ENCODE measurements around the gene DNMT3A. TPM values are rescaled to one million over a fixed set of nuclear protein-coding genes. Genes with fewer than 3 reads are reported as not detected.

Gene DNMT3A
- total RNA-seq, 1 experiment from 2014 or later = 35.7 TPM

- CTCF ChIA-PET = interaction anchor here (0.6 kb wide), 2 partner anchors 23 to 393 kb away, joined by 3 read pairs; no protein-coding TSS in a partner anchor
Measured at GRCh38 chr2:25284756-25285155, 57.0 kb downstream of the DNMT3A start.

DNA sequence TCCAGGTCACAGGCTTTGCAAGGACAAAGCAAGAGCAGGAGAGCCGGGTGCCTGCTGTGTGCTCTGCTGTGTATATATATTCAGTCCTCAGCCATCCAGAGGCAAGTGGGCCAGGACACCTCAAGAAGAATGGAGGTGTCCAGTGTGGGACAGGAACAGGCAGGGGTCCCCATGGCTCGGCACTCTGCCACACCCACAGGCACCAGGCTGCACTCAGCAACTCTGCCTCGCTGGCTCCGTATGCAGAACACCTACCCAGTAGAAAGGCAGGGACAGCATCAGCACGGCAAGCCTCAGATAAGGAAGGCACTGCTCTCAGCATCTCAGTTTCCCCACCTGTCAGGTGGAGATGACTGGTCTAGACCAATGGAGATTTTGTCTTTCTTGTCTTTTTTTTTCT is 57.8 kb downstream of the DNMT3A start:
- CTCF ChIA-PET = no interaction called here
- no peak for TF ChIP-seq CTCF (IDR thresholded peaks at IDR 0.05; ENCODE audit: unreplicated experiment)
- Mint-ChIP-seq H3K4me3 (ENCODE audit: low read depth, unreplicated experiment) (no peak overlapping the region), H3K27me3 (ENCODE audit: unreplicated experiment) (no peaks in the 10 kb centered on the region), H3K9me3 (ENCODE audit: low read depth, unreplicated experiment) (no peaks in the 10 kb centered on the region), H3K27ac (ENCODE audit: unreplicated experiment) (no peak overlapping the region), H3K36me3 (ENCODE audit: insufficient read depth, unreplicated experiment) (no peaks in the 10 kb centered on the region), H3K4me1 (ENCODE audit: low read depth, unreplicated experiment) (no peaks in the 10 kb centered on the region)
- no TSS peak for BruUV-seq (replicated peaks)
- no peak for DNase-seq
- intact Hi-C loops (cut with micrococcal nuclease; ENCODE audit: unreplicated experiment) = no loop called here

More at GRCh38 chr2:25284756-25285155, 57.0 kb downstream of the DNMT3A start:
- TF ChIP-seq CTCF (IDR thresholded peaks at IDR 0.05; ENCODE audit: unreplicated experiment) = no peak
- H3K4me1 Mint-ChIP-seq (ENCODE audit: low read depth, unreplicated experiment) = no peaks in the 10 kb centered on the region
- intact Hi-C loops (cut with micrococcal nuclease; ENCODE audit: unreplicated experiment) = no loop called here
- H3K27ac Mint-ChIP-seq (ENCODE audit: unreplicated experiment) = no peak overlapping the region
- no peaks in the 10 kb centered on the region for H3K27me3 Mint-ChIP-seq (ENCODE audit: unreplicated experiment)
- H3K9me3 Mint-ChIP-seq (ENCODE audit: low read depth, unreplicated experiment) = no peaks in the 10 kb centered on the region
- H3K36me3 Mint-ChIP-seq (ENCODE audit: insufficient read depth, unreplicated experiment) = no peaks in the 10 kb centered on the region
- DNase-seq = no peak
- BruUV-seq (replicated peaks) = no TSS peak
- H3K4me3 Mint-ChIP-seq (ENCODE audit: low read depth, unreplicated experiment) = no peak overlapping the region

GRCh38 chr2:25281941-25282340 is 59.8 kb downstream of the DNMT3A start:
- no TSS peak for BruUV-seq (replicated peaks)
- Mint-ChIP-seq H3K27me3 (ENCODE audit: unreplicated experiment) (no peaks in the 10 kb centered on the region), H3K36me3 (ENCODE audit: insufficient read depth, unreplicated experiment) (no peaks in the 10 kb centered on the region), H3K27ac (ENCODE audit: unreplicated experiment) (no peak overlapping the region), H3K9me3 (ENCODE audit: low read depth, unreplicated experiment) (no peaks in the 10 kb centered on the region), H3K4me1 (ENCODE audit: low read depth, unreplicated experiment) (no peaks in the 10 kb centered on the region), H3K4me3 (ENCODE audit: low read depth, unreplicated experiment) (no peak overlapping the region)
- no peak for DNase-seq
- no peak for TF ChIP-seq CTCF (IDR thresholded peaks at IDR 0.05; ENCODE audit: unreplicated experiment)
- CTCF ChIA-PET = no interaction called here
- intact Hi-C loops (cut with micrococcal nuclease; ENCODE audit: unreplicated experiment) = no loop called here

DNA sequence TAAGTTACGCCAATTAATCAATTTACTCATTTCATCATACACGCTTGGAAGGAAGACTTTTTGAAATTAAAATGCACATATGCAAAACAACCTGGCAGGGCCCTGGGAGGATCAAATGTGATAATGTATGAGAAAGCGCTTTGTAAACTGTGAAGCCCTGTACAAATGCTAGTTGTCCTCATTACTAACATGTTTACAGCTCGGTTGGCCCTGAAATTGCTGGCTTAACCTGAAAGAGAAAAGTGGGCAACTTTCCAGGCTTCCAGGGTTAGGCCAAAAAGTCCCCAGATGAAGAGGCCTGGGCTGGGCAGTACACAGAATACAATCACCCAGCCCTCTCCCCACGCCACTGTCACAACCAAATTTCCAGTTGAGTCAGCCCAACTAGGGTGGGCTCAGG is 60.2 kb downstream of the DNMT3A start:
- Mint-ChIP-seq H3K36me3 (ENCODE audit: insufficient read depth, unreplicated experiment) (no peaks in the 10 kb centered on the region), H3K27ac (ENCODE audit: unreplicated experiment) (no peak overlapping the region), H3K9me3 (ENCODE audit: low read depth, unreplicated experiment) (no peaks in the 10 kb centered on the region), H3K4me3 (ENCODE audit: low read depth, unreplicated experiment) (no peak overlapping the region), H3K4me1 (ENCODE audit: low read depth, unreplicated experiment) (no peaks in the 10 kb centered on the region), H3K27me3 (ENCODE audit: unreplicated experiment) (no peaks in the 10 kb centered on the region)
- intact Hi-C loops (cut with micrococcal nuclease; ENCODE audit: unreplicated experiment) = no loop called here
- BruUV-seq (replicated peaks) = no TSS peak
- no peak for TF ChIP-seq CTCF (IDR thresholded peaks at IDR 0.05; ENCODE audit: unreplicated experiment)
- CTCF ChIA-PET = no interaction called here
- no peak for DNase-seq

Data from Calu3 (cell line).